Adrenal gland (tissue), 12 donors: ENCODE measurements around the gene GPLD1. TPM values are rescaled to one million over a fixed set of nuclear protein-coding genes. Genes with fewer than 3 reads are reported as not detected.

Experiments
- DNase-seq, 7 donors: peaks; one replicate each; pipeline ENCODE4 v3.0.0-alpha.2; 2019 to 2020
- H3K27ac ChIP-seq, 5 donors: fragments of 200-600 bp; sonication (generic) in 4 of 5; 1 replicate in 3 of 5; 2 replicates in 2 of 5; pipeline versions ENCODE4 v1.5.1 to v1.8.0; 2016 to 2020; ENCODE audit warnings: mild to moderate bottlenecking in 1 of 5
- H3K27me3 ChIP-seq: fragments of 200-600 bp; 2 replicates; pipeline ENCODE4 v1.8.0; 2021
- H3K36me3 ChIP-seq, 2 donors: fragments of 200-600 bp; replicated peaks in 1 of 2; 1 replicate in 1 of 2; 2 replicates in 1 of 2; pipeline versions ENCODE4 v1.5.1 to v1.8.0; 2018 to 2022
- H3K4me1 ChIP-seq, 2 donors: fragments of 200-600 bp; replicated peaks in 1 of 2; 1 replicate in 1 of 2; 2 replicates in 1 of 2; pipeline versions ENCODE4 v1.5.1 to v1.8.0; 2018 to 2021
- H3K4me3 ChIP-seq, 4 donors: fragments of 200-600 bp; sonication (generic) in 3 of 4; one replicate each; pipeline ENCODE4 v1.5.1; 2016 to 2018
- H3K9me3 ChIP-seq, 3 donors: fragments of 200-600 bp; sonication (generic) in 1 of 3; replicated peaks in 1 of 3; 1 replicate in 2 of 3; 2 replicates in 1 of 3; pipeline versions ENCODE4 v1.5.1 to v1.8.0; 2016 to 2021
- CTCF ChIP-seq, 6 experiments: fragments of 450-650 bp in 4 of 6; fragments of 200-600 bp in 2 of 6; sonication (generic) in 1 of 6; IDR thresholded peaks; 1 replicate in 5 of 6; 2 replicates in 1 of 6; pipeline versions ENCODE4 v1.5.1 to v1.8.0; 2016 to 2021; ENCODE audit warnings: antibody characterized with exemption in 6 of 6, mild to moderate bottlenecking in 2 of 6, moderate library complexity in 1 of 6
- POLR2A ChIP-seq, 2 donors: fragments of 450-650 bp; IDR thresholded peaks; one replicate each; pipeline ENCODE4 v1.6.1; 2017; ENCODE audit warnings: antibody characterized with exemption in 2 of 2, mild to moderate bottlenecking in 2 of 2, moderate library complexity in 1 of 2
- WGBS, 4 donors: extraction: QIAGEN DNeasy Blood & Tissue Kit in 2 of 4; methylation state at CpG; one replicate each; pipeline versions ENCODE4 v1.1.5 to v1.1.7; 2013 to 2017; 5-methylcytosine and 5-hydroxymethylcytosine counted together
- intact Hi-C, 2 donors: fragments of 100-400 bp; cut with DNase I; formaldehyde crosslinking; loops; one replicate each; pipeline versions ENCODE4 v1.14.1 to v1.15.0; 2022 to 2023
- polyA plus RNA-seq, 3 donors: library from polyadenylated mRNA; stranded (reverse); fragments of 200-250 nt in 2 of 3; fragments of 350-450 nt in 1 of 3; fragmentation: Illumina TruSeq in 1 of 3; extraction: RNeasy Lipid Tissue Mini Kit (QIAGEN cat#74804) in 1 of 3; gene quantifications; one replicate each; pipeline ENCODE4 v1.2.3, GENCODE V29; 2013 to 2014
- total RNA-seq, 9 donors: library from RNA; depleted of rRNA in 4 of 9; stranded (reverse); fragments of >200 nt in 4 of 9; fragments of 120-200 nt in 1 of 9; fragmentation: NEBNext Ultra II Directional in 1 of 9; extraction: Animal tissue kit (Norgen Biotek cat#: 25700) in 1 of 9; gene quantifications; one replicate each; pipeline versions ENCODE4 v1.1.0 to v1.2.4, GENCODE V29; 2013 to 2023
- donor health status: healthy with polysubstance abuse.
- donor health status: Bipolar disorder and iron deficiency.
- donor health status: DM: yes; HTN: yes; CAD: no.
- donor health status: DM: no; HTN: no; CAD: no.
- donor health status: DM: no; HTN: no; CAD: no.
- donor health status: DM: yes; HTN: yes; CAD: no.

The GPLD1 gene
- total and polyA plus RNA-seq, 12 donors: 0.34 to 1.8 (median 0.98) TPM

GRCh38 chr6:24524329-24524728 lies 35.0 kb upstream of the GPLD1 start:
- TF ChIP-seq CTCF (IDR thresholded peaks at IDR 0.05) (no peak), POLR2A (IDR thresholded peaks at IDR 0.05) (no peak)
- H3K9me3 ChIP-seq: no peaks in the 10 kb centered on the region
- H3K27ac ChIP-seq: no peak overlapping the region
- WGBS, 4 donors: 76 to 91% (median 78%) methylated on average over 3 of the region's 3 CpGs
- no peaks in the 10 kb centered on the region for H3K27me3 ChIP-seq
- H3K36me3 ChIP-seq: no peaks in the 10 kb centered on the region
- no peaks in the 10 kb centered on the region for H3K4me1 ChIP-seq
- DNase-seq: no peak
- no peak overlapping the region for H3K4me3 ChIP-seq
- intact Hi-C loops: no loop called here

- no peaks in the 10 kb centered on the region for H3K36me3 ChIP-seq
- intact Hi-C loops: no loop called here
- no peaks in the 10 kb centered on the region for H3K4me1 ChIP-seq
- TF ChIP-seq POLR2A (IDR thresholded peaks at IDR 0.05) (no peak), CTCF (IDR thresholded peaks at IDR 0.05) (no peak)
- no peaks in the 10 kb centered on the region for H3K27me3 ChIP-seq
- H3K27ac ChIP-seq: no peak overlapping the region
- WGBS, 4 donors: 81 to 85% (median 82%) methylated on average over 13 of the region's 13 CpGs
- DNase-seq: no peak
- no peaks in the 10 kb centered on the region for H3K9me3 ChIP-seq
- no peak overlapping the region for H3K4me3 ChIP-seq
These were observed 33.1 kb upstream of the GPLD1 start for GRCh38 chr6:24522228-24523176.

- no peak overlapping the region for H3K4me3 ChIP-seq
- WGBS, 4 donors: 39 to 43% (median 41%) methylated on average over 6 of the region's 6 CpGs
- TF ChIP-seq CTCF (IDR thresholded peaks at IDR 0.05): peak; percentile 32 to 58 (median 39)
- TF ChIP-seq POLR2A (IDR thresholded peaks at IDR 0.05): no peak
- H3K9me3 ChIP-seq: no peaks in the 10 kb centered on the region
- H3K36me3 ChIP-seq: no peaks in the 10 kb centered on the region
- intact Hi-C loops: no loop called here
- no peaks in the 10 kb centered on the region for H3K4me1 ChIP-seq
- H3K27ac ChIP-seq: no peak overlapping the region
- peak; percentile 24 to 69 (median 54) for DNase-seq
- H3K27me3 ChIP-seq: no peaks in the 10 kb centered on the region
These were observed 31.7 kb upstream of the GPLD1 start for GRCh38 chr6:24520929-24521546.

- no peak for DNase-seq
- TF ChIP-seq CTCF (IDR thresholded peaks at IDR 0.05) (no peak), POLR2A (IDR thresholded peaks at IDR 0.05) (no peak)
- intact Hi-C loops: no loop called here
- no peak overlapping the region for H3K27ac ChIP-seq
- no peak overlapping the region for H3K4me3 ChIP-seq
- no peaks in the 10 kb centered on the region for H3K36me3 ChIP-seq
- WGBS, 4 donors: 74 to 94% (median 92%) methylated on average over 3 to 4 of the region's 4 CpGs
- no peaks in the 10 kb centered on the region for H3K27me3 ChIP-seq
- H3K9me3 ChIP-seq: no peaks in the 10 kb centered on the region
- H3K4me1 ChIP-seq: no peaks in the 10 kb centered on the region
These were observed 28.5 kb upstream of the GPLD1 start for GRCh38 chr6:24517659-24518543.
